ENCODE results near the gene MRPL49.

MRPL49 gene

DNA sequence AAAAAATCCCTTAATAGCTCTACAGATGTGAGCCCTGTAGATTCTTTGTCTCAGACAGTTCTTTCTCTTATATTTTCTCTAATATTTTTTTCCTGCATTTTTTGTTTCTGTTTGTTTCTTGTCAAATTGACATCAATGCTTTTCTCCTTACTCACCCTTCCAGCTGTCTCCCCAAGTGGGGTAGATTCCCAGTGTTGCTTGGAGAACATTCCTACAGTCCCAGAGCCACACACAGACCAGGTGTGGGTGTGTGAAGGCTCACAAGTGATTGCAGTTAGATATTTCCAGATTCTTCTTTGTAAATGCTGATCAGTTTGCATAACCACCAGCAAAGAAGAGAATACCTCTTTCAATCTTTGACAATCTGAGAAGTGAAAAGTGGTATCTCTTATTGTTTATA is 18.6 kb upstream of the MRPL49 start:
- no peak for DNase-seq

DNA sequence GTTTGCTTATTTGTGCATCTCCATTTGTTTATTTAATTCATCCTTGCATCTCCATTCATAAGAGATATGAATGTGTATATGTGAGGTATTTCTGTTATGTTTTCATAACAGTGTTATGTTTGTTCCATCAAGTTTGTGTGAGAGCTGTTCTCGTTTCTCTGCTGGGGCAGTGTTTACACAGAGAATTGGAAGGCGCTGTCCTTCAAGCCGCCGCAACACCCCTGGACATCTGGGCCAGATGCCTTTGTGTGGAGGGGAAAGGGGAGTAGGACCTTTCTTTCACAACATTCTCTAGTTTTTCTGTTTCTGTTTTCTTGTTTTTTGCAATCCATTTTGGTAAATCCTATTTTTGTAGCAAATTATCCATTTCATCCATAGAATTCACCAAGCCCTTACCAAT is 17.5 kb upstream of the MRPL49 start:
- DNase-seq = no peak

- DNase-seq = no peak
These were observed 15.0 kb upstream of the MRPL49 start for GRCh38 chr11:65107078-65107477.

- DNase-seq = no peak
These were observed 14.2 kb upstream of the MRPL49 start for GRCh38 chr11:65107751-65108468.

- DNase-seq = no peak
These were observed 13.5 kb upstream of the MRPL49 start for GRCh38 chr11:65108469-65109123.

- DNase-seq = no peak
These were observed 12.6 kb upstream of the MRPL49 start for GRCh38 chr11:65109231-65110198.

- DNase-seq = peak; percentile 91 to 96
These were observed 11.7 kb upstream of the MRPL49 start for GRCh38 chr11:65110354-65110861.

DNA sequence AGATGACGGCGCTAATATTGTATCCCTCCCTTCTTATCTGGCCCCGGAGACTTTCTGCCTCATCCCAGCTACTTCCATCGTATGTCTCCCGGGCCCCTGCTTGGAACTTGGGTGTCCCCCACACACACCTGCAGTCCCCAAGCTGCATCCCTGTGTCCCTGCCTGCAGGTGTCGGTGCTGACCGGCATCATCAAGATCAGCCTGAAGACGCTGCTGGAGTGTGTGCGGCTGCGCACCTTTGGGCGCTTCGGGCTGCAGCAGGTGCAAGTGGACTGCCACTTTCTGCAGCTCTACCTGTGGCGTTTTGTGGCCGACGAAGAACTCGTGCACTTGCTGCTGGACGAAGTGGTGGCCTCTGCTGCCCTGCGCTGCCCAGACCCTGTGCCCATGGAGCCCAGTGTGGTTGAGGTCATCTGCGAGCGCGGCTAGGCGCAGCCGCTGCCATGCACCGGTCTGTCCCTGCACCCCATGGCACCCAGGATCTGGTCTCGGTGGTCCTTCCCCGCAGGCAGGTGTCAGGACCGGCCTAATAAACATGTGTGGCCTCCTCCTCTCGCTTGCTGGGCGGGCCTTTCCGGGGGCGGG is 10.9 kb upstream of the MRPL49 start:
- no peak for DNase-seq

DNA sequence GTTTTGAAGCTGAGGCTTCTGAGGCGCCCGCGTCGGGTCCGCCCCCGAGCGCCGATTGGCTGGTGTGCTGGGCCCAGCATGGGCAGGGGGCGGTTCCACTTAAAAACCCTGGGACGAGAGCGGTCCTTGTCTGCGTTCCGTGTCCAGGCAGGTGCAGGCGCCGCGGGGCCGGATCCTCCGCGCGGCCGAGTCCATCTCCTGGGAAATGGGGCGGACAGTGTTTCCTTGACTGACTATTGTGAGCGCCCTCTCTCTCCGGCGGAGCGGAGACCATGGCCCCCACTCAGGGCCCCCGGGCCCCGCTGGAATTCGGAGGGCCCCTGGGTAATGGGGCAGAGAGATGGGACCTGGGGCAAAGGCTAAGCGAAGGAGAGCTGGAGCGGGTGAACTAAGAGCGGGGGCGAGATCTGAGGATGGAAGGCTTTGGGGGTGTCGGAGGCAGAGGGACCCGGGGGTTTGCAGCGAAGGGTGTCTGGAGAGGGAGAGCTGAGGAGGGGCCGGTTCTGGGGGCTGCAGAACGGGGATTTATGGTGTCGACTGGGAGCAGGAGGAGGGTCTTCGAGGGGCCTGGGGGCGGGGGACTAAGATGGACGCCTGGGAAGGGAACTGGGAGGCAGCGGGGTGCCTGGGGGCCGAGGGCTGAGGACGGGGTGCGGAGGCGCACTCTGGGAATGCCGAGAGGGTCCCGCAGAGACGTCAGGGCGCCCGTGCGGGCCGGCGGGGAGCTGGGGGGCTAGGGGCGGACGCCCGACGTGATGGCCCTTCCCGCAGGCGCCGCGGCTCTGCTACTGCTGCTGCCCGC is 10.2 kb upstream of the MRPL49 start, which contains the start of gene TM7SF2:
TSS of gene TM7SF2 (plus strand) at position 129 of the 802 bp plus-strand sequence. CDS start at position 273, 144 bp downstream.
- peak; percentile 94 to 96 for DNase-seq

GRCh38 chr11:65112546-65113360 is 9.4 kb upstream of the MRPL49 start:
- DNase-seq = peak; percentile 77 to 84

DNA sequence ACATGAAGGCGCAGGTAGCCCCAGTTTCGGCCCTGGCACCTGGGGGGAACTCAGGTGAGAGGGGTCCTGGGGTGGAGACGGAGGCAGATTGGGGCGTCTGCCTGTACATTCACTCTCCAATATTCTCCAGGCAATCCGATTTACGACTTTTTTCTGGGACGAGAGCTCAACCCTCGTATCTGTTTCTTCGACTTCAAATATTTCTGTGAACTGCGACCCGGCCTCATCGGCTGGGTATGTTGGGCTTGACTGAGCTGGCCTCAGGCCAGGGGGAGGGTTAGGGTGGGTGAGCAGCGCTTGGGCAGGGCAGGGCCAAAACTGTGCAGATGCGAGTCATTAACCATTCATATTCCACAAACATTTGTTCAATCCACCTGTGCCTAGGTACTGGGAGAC is 8.8 kb upstream of the MRPL49 start:
- DNase-seq = no peak

- no peak for DNase-seq
These were observed 8.3 kb upstream of the MRPL49 start for GRCh38 chr11:65113839-65114238.

- DNase-seq = no peak
These were observed 7.5 kb upstream of the MRPL49 start for GRCh38 chr11:65114538-65115171.

DNA sequence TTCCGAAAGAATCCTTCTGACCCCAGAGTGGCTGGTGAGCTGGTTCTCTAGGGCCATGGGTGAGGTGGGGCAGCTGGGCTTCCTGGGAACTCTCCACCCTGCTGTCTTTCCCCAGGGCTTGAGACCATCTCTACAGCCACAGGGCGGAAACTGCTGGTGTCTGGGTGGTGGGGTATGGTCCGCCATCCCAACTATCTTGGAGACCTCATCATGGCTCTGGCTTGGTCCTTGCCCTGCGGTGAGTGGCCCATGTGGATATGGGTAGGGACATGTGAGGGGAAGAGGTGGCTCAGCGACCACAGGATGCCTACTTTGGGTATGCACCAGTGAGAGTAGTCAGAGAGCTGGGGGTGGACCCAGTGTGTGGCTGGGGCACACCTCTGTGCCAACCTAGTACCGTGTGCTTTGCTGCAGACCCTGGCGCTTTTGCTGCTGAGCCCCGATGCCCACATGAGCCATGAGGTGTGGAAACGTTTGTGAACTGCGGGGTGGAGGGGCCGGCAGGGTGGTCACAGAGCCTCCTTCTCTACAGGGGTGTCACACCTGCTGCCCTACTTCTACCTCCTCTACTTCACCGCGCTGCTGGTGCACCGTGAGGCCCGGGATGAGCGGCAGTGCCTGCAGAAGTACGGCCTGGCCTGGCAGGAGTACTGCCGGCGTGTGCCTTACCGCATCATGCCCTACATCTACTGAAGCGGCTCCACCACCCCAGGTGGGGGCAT is 6.6 kb upstream of the MRPL49 start:
- DNase-seq = no peak

DNA sequence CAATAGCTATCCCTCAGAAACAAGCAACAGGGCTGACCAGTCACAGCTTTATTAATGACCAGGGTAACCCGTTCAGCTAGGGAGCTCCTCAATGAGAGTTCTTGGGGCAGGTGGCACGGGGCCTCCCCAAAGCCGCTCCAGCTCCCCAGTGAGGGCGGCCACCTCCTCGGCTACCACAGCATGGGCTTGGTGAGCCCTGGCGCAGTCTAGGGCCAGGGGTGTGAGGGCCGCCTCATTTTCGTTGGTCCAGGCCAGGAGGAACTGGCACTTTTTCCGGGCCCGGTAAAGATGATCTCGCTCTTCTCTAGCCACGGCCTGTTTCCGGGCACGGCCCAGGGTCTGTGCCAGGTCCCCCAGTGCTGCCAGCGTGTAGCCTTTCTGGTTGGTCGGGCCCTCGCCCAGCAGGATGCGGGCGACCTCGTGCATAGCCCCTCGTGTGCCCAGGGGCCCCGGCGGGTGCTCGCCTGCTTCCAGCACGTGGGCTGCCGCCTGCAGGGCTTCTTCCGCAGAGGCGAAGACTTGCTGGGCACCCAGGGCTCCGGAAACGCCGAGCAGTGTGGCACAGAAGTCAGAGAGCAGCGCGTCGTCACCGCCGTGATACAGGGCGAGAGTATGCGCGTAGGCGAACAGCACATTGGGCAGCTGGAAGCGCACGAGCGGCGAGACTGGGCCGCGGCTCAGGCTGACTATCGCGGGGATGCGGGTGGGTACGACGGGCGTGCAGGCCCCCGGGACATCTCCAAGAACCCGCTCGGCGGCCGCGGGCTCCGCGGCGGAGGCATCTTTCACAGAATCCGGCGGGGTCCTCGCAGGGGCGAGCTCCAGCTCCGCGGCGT is 5.5 kb upstream of the MRPL49 start:
- DNase-seq = peak; percentile 33 to 70

GRCh38 chr11:65117206-65118096 is 4.7 kb upstream of the MRPL49 start, which contains the start of gene ZNHIT2:
ZNHIT2 (minus strand) TSS chr11:65117701; CDS start chr11:65117653, 48 bp downstream.
- DNase-seq = peak; percentile 99 to 100

DNA sequence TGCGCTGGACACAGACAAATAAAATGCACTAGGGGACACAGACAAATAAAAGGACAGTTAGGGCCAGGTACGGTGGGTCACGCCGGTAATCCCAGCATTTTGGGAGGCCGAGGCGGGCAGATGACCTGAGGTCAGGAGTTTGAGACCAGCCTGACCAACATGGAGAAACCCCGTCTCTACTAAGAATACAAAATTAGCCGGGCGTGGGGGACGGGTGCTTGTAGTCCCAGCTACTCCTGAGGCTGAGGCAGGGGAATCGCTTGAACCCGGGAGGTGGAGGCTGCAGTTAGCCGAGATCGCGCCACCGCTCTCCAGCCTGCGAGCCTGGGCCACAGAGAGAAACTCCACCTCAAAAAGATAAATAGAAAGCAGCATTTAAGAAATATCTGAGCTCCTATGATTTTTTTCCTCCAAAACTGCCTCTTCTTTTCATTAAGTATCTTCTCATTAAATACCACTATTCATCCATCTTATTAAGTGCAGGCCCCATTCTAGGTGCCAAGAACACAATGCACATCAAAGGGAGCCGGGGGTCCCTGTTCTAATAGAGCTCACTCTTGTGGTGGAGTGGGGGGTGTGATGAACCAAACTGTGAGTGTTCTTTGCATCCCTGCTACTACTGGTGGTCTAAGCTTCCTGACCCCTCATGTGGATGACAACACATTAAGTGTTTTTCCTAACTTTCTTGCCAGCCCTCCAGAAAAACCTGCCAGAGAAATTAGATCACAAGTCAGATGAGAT is 3.9 kb upstream of the MRPL49 start:
- DNase-seq = no peak

Measured in CD4-positive, alpha-beta T cell treated with Interferon alpha-2 for 1 hour (primary cell).